Activated naive CD8-positive, alpha-beta T cell treated with anti-CD3 and anti-CD28 coated beads, Interleukin-2, amount 50 U/mL, for 16 hours (primary cell): ENCODE measurements around the gene RPS21.

ENCODE experiments used
- DNase-seq: peaks from one replicate; pipeline ENCODE4 v3.0.0-alpha.2; 2020; ENCODE audit warnings: low read depth, low spot score

RPS21 gene

GRCh38 chr20:62410746-62411478 is 24.0 kb downstream of the RPS21 start:
- no peak for DNase-seq

GRCh38 chr20:62411479-62412193 is 24.7 kb downstream of the RPS21 start:
- no peak for DNase-seq

GRCh38 chr20:62412194-62413024 is 25.5 kb downstream of the RPS21 start:
- DNase-seq = no peak

GRCh38 chr20:62413025-62413570 is 26.2 kb downstream of the RPS21 start:
- no peak for DNase-seq

GRCh38 chr20:62413896-62414481 is 27.1 kb downstream of the RPS21 start:
- DNase-seq = no peak

GRCh38 chr20:62415354-62416111 is 28.6 kb downstream of the RPS21 start:
- no peak for DNase-seq

GRCh38 chr20:62416651-62417637 is 30.0 kb downstream of the RPS21 start:
- DNase-seq = no peak

- no peak for DNase-seq
Observed at GRCh38 chr20:62417981-62418708, 31.2 kb downstream of the RPS21 start.

GRCh38 chr20:62418709-62419487 is 32.0 kb downstream of the RPS21 start:
- DNase-seq = no peak

GRCh38 chr20:62419759-62420158 is 32.9 kb downstream of the RPS21 start:
- DNase-seq = no peak

GRCh38 chr20:62420846-62421715 is 34.2 kb downstream of the RPS21 start:
- DNase-seq = no peak

GRCh38 chr20:62421716-62421990 is 34.8 kb downstream of the RPS21 start:
- no peak for DNase-seq

GRCh38 chr20:62422636-62423325 is 35.9 kb downstream of the RPS21 start:
- no peak for DNase-seq

- DNase-seq = no peak
Observed at GRCh38 chr20:62423326-62423706, 36.4 kb downstream of the RPS21 start.

GRCh38 chr20:62424249-62425107 is 37.6 kb downstream of the RPS21 start:
- no peak for DNase-seq
